Fibroblast of skin of left biceps (primary cell): ENCODE results near the gene TMEM186.
A peak's percentile ranks its signal among the peaks of the same experiment; 100 is the strongest.
"Not testable (repeated sequence)": the region's sequence is repeated elsewhere in the genome, so short reads cannot be mapped to it uniquely, and the experiment has no call there.

Source experiments
- DNase-seq, 2 experiments: peaks; one replicate each; pipeline ENCODE4 v3.0.0-alpha.2; 2013; ENCODE audit warnings: low read depth in 2 of 2

The TMEM186 gene

DNA sequence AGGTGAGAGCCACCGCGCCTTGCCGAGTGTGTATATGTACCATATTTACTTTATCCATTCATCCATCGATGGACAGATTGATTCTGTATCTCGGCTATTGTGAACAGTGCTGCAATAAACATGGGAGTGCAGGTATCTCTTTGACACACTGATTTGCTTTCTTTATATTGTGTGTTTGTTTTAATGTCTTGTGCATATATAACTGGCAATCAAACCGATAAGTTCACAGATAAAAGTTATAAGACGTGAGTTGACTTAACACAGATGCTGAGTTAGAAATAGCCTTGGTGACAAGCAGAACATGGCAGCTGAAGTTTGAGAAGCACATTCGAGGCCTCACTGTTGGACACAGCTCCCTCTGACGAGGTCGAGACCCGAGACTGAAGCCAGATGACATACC, 23.2 kb downstream of the TMEM186 start:
- DNase-seq: no peak

DNA sequence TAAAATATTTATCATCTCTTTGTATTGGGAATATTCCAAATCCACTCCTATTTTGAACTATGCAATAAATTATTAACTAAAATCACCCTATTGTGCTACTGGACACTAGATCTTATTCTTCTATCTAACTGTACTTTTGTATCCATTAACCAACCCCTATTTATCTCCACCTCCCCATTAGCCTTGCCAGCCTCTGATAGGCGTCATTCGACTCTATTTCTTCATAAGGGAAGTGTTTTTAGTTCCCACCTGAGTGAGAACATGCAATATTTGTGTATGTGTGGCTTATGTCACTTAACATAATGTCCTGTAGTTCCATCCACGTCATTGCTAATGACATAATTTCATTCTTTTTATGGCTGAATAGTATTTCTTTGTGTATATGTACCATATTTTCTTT, 23.9 kb downstream of the TMEM186 start:
- no peak for DNase-seq

DNA sequence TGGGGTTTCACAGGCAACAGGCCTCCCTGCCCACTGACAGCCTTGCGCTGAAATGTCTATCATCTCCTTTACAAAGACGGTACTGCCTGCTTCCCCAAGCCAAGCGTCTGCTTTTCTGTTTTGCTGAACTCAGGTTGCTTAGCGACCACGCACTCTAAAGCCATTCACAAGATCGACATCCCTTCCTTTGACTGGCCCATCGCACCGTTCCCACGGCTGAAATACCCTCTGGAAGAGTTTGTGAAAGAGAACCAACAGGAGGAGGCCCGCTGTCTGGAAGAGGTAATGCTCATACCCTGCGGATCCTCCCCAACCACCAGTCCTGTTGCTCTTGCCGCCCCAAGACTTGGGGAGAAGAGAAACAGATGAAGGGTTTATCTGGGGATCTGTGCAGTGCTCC, 28.7 kb downstream of the TMEM186 start:
- DNase-seq: no peak

DNA sequence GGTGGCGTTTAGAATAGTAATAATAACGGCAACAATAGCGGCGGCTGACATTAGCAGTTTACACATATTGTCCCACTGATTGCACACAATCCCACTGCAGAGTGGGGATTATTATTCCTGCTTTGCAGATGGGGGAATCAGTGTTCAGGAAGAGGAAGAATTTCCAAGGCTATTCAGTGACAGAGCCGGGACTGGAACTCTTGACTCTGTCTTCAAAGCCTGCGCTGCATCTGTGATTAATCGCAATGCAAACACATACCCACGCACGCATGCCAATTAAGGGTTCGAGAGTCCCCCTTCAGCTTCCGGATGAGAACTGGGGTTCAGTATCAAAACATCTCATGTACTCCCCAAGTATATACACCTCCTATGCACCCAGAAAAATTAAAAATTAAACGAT, 29.2 kb downstream of the TMEM186 start:
- no peak for DNase-seq

DNA sequence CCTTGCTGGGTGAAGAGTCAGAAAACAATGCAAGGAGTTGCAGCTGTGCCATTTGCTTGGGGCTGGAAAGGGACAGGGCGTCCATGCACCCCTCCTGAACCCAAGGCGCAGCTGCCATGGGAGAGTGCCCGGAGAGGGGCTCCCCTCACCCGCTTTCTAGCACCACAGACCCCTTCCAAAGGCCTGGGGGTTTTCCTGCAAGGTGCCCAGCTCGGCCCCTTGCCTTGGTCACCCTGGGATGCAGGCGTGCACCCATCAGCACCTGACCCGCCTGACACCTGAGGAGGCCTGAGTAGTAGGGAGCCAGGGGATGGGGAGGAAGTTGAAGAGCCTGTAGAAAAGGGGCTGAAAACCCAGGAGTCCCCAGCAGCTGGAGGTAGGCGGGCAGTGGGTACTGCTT, 30.3 kb downstream of the TMEM186 start:
- no peak for DNase-seq

DNA sequence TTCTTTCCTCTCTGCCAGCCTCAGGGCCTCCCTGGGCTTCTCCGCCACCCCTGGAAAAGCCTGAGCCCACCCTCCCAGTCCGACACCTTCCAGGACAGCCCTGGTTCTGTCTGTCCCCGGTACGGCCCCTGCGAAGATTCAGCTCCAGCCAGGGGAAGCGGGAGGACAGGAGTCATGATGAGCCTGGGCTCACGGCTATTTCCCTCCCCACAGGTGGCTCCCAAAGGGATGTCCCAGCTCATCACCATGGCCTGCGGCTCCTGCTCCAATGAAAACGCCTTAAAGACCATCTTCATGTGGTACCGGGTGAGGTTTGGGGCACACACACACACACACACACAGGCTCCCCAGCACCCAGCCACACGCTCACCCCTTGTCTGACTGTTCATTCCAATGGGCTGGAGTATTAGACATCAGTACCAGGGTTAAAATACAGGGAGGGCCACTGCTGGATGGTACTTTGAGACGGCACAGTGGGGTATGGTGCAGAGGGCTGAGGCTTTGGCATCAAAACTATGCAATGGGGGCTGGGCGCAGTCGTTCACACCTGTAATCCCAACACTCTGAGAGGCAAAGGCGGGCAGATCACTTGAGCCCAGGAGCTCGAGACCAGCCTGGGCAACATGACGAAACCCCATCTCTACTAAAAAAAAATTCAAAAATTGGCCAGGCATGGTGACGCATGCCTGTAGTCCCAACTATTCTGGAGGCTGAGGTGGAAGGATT, 32.8 kb downstream of the TMEM186 start:
- no peak for DNase-seq

DNA sequence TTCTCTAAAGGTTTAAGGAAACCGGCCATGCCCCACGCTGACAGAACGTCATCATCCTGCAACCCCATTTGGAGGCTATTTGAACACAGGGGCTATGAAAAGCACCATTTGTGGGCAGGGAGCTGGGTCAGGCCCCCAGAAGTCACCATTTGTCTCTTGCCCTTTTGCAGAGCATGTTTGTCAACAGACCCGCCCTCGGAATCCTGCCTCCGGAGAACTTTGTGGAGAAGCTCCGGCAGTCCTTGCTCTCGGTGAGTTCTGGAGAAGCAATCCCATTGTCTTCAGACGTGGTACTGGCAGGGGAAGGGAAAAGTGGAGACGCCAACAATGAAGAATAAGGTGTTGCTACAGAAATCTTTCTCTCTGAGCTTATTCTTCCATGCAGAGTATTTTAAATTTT, 33.5 kb downstream of the TMEM186 start:
- DNase-seq: no peak

DNA sequence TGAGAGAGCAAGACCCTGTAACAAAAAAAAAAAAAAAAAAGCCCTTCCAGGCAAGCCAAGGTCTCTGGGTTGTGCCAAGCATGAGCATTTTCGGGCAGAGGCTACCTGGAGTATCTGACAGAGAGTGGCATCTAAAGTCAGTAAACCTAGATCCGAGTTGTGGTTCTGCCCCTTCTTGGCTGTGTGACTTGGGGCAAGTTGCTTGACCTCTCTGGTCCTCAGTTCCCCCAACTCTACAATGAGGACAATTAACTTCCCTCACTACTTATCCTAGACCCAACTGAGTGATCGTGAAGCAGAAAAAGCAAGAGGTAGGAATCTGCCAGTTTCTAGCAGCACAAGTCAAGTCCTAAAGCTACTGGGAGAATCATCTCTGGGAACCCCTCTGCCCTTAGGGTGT, 34.4 kb downstream of the TMEM186 start:
- DNase-seq: no peak

DNA sequence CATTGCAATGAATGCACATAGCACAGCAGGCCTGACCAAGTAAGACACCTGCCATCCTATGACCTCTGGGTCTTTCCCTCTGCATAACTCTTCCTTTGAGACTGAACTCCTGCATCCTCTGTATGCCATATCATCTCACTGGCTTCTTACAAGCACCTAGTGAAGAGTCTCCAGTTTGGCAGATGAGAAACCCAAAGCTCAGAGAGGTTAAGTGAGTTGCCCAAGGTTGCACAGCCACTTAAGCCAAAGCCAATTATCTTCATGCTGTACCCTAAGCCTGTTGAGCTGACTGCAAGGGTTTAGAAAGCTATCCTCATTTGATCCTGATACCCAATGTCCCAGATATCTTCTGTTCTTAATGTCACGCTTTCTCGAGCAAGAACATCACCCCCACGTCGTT, 35.2 kb downstream of the TMEM186 start:
- no peak for DNase-seq

DNA sequence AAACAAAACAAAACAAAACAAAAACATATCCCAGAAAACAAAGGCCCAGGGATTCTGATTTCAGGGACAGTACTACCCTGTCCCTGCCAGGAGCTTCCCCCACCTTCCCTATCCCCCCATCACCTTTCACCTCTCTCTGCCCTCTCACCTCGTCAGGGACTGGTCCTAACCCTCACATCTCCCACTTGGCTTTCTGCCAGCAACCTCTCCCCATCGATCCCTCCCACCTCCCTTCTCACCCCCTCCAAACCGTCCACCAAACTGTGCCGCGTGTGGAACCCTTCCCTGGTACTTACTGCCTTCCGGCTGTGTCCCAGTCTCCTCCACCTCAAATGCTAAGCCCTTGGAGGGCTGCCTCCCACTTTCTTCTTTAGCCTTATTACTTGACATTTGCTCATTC, 36.4 kb downstream of the TMEM186 start:
- no peak for DNase-seq

DNA sequence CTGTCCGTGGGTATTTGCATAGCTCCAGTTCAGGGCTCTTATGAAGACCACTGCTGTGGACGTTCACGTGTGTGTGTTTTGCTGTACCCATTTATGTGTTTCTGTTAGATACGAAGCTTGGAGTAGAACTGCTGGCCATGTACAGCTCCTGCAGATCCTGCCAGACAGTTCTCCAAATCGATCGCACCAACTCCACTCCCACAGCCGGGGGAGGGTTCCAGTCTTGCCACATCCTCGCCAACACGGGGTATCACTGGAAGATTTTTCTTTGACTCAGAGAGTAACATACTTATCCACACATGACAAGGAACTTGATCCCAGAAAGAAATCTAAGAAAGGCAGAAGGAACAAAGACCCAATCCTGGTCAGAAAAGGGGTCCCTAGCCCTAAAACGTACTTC, 37.4 kb downstream of the TMEM186 start:
- DNase-seq: no peak

DNA sequence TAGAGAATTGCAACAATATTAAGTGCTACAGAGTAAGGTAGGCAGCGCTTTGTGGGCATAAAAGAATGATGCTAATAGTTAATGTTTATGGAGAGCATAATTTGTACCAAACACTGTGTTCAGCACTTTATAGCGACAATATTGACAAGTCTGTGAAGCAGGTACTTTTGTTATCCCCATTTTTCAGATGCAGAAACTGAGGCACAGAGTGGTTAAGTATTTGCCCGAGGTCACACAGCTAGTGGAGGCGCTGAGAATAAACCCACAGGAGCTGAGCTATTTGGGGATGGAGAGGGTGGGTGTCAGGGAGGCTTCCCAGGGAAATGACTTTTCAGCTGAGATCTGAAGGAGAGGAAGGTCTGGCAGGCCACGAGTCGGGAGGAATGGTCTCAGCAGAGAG, 39.4 kb downstream of the TMEM186 start:
- DNase-seq: no peak

DNA sequence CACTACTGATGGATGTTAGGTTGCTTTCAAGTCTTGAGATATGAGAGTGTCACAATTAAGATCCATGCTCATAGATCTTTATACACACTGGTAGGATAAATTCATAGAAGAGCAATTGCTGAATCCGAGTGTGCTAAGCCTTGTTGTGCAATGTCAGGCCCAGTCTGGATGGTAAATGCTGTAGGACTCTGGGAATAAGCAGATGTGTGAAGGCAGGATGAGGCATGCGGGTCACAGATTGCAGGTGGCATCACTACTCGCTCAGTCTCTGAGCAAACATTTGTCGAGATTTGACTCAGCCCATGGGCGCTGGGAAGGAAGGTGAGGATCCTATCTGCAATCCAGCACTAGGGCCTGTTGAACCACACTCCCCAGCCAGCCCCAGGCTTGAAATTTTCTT, 40.7 kb downstream of the TMEM186 start:
- no peak for DNase-seq

DNA sequence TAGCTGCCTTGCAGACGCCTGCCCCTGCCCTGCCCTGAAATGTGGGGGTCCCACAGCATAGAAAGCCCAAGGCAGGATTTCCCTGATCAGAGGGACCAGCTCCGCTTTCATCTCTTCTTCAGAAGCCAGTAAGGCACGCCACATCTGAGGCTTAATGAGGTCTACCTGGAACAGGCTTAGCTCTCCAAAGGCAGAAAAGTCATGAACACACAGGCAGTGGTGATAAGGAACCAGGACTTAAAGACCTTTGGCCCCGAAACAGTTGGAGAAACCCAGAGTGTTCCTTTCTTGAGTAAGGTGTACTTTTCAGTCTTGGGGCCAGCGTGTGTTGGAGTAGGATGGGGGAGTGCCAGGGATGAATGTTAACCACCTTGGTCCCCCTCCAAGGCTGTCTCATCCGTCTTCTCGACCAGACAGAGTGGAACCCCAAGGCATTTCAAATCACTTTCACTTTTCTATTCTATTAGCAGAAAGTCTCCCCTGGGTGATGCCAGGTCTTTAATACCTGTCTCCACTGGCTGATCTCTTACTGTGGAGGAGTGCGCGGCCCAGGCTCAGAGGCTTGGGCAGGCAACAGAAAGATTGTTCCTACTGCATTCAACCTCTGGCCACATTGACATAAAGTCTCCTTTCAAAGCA, 43.9 kb downstream of the TMEM186 start:
- DNase-seq: no peak

DNA sequence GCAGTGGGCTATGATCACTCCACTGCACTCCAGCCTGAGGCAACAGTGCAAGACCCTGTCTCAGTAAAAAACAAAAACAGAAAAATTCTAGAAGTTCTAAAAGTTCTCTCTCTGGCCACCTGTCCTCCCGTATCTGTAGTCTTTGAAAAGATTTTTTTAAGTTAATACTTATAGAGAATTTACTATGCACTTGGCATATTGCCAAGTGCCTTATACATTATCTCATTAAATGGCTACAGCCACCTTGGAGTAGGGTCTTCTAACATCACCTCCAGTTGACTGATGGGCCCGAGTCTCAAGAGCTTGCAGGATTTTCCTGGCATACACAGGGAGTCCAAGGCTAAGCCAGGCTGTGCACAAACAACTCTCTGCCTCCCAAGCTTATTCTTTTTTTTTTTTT, 44.7 kb downstream of the TMEM186 start:
- no peak for DNase-seq

DNA sequence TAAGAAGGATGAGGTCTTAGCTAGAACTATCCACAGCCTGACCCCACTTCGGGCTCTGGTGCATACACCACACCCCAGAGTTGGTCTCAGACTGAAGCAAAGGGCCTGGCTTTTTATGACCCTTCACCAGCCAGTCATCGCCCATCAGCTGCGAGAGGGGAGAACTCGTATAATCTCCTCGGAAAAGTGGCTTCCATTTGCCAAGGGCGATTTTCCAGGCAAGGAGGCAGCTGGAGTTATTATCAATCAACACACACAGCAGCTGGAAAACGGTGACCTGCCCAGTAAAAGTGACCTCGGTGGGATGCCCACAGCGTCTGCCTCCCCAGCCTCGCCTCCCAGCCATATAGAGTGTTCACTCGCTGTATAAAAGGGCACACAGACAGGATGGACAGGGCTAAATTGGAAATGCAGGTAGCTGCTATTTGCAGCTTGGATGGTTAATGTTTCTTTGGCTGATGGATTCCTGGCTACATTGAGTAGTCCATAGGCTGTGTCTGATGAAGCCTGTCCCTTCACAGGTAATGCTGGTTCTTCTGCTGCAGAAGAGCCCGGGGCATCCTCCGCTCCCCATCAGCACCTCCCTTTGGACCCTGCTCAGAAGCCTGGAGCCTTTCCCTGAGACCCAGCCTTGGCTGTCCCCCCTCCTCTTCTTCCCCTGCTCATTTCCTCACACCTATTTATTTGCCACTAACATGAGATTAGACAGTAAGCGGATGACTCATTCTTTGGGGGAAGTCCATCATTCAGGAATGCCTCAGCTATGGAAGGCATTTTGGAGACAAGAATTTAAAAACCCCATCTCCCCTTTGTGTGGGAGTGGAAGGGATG, 45.7 kb downstream of the TMEM186 start:
- peak; percentile 74 to 78 for DNase-seq

DNA sequence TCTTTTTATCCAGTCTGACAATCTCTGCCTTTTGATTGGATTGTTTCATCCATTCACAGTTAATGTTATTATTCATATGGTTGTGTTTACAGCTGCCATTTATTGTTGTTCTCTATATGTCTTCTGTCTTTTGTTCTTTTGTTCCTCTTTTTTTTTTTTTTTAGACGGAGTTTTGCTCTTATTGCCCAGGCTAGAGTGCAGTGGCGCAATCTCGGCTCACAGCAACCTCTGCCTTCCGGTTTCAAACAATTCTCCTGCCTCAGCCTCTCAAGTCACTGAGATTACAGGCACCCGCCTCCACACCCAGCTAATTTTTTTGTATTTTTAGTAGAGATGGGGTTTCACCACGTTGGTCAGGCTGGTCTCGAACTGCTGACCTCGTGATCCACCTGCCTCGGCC, 48.5 kb downstream of the TMEM186 start:
- DNase-seq: not testable (repeated sequence)
